SK-N-SH (cell line): ENCODE data around the gene HIVEP2. TPM values are rescaled to one million over a fixed set of nuclear protein-coding genes. Genes with fewer than 3 reads are reported as not detected.

Source experiments
- CTCF ChIA-PET: fragments of 300-600, 350-600 bp; formaldehyde crosslinking; extraction: SDS; loops from one replicate; lab custom pipeline; 2021; lab: Yijun Ruan, JAX
- POLR2A ChIA-PET: fragments of 350-600 bp; sonication (Branson Sonifier 250); formaldehyde crosslinking; extraction: SDS; loops from one replicate; lab custom pipeline; 2020; ENCODE audit warnings: antibody characterized with exemption, inconsistent platforms; lab: Yijun Ruan, JAX
- DNase-seq: peaks from one replicate; pipeline ENCODE4 v3.0.0; 2012
- H2AFZ ChIP-seq: fragments of 200-600 bp; sonication (generic); 2 replicates; pipeline ENCODE4 v1.8.1; 2016; ENCODE audit warnings: antibody characterized with exemption, mild to moderate bottlenecking, low read depth
- H3F3A ChIP-seq: fragments of 200-600 bp; sonication (generic); replicated peaks from 2 replicates; pipeline ENCODE3; 2016; ENCODE audit warnings: antibody characterized with exemption, mild to moderate bottlenecking; ENCODE audit not compliant: insufficient read depth
- H3K27ac ChIP-seq, 2 experiments: fragments of 200-500 bp in 1 of 2; fragments of 200-600 bp in 1 of 2; sonication (Bioruptor generic) in 1 of 2; sonication (generic), shearing (Covaris generic) in 1 of 2; 2 replicates each; pipeline versions ENCODE4 v1.5.1 to v1.6.1; 2014 to 2016; ENCODE audit warnings: low read depth in 2 of 2, inconsistent platforms in 1 of 2, low read length in 1 of 2, mild to moderate bottlenecking in 1 of 2, mixed read lengths in 1 of 2
- H3K27me3 ChIP-seq: fragments of 200-600 bp; sonication (generic), shearing (Covaris generic); 2 replicates; pipeline ENCODE4 v1.6.1; 2016; ENCODE audit warnings: mixed run types; ENCODE audit not compliant: insufficient read depth
- H3K36me3 ChIP-seq, 2 experiments: fragments of 200-500 bp in 1 of 2; fragments of 200-600 bp in 1 of 2; sonication (Bioruptor generic) in 1 of 2; sonication (generic) in 1 of 2; replicated peaks in 1 of 2; 2 replicates each; pipeline versions ENCODE3 to v1.5.1; 2014 to 2016; ENCODE audit warnings: low read length in 1 of 2, mild to moderate bottlenecking in 1 of 2; ENCODE audit not compliant: insufficient read depth in 2 of 2, control insufficient read depth in 1 of 2
- H3K4me1 ChIP-seq, 2 experiments: fragments of 200-500 bp in 1 of 2; fragments of 200-600 bp in 1 of 2; sonication (Bioruptor generic) in 1 of 2; sonication (generic), shearing (Covaris generic) in 1 of 2; 2 replicates each; pipeline versions ENCODE4 v1.5.1 to v1.6.1; 2014 to 2016; ENCODE audit warnings: low read depth in 1 of 2, low read length in 1 of 2, mixed run types in 1 of 2; ENCODE audit not compliant: insufficient read depth in 2 of 2, control insufficient read depth in 1 of 2
- H3K4me2 ChIP-seq: fragments of 200-600 bp; sonication (generic), shearing (Covaris generic); 2 replicates; pipeline ENCODE4 v1.6.1; 2017; ENCODE audit warnings: mixed run types
- H3K4me3 ChIP-seq, 2 experiments: fragments of 200-500 bp in 1 of 2; fragments of 200-600 bp in 1 of 2; sonication (Bioruptor generic) in 1 of 2; sonication (generic), shearing (Covaris generic) in 1 of 2; 2 replicates each; pipeline versions ENCODE4 v1.5.1 to v1.8.1; 2014 to 2016; ENCODE audit warnings: low read depth in 2 of 2, inconsistent platforms in 1 of 2, low read length in 1 of 2, mild to moderate bottlenecking in 1 of 2, mixed read lengths in 1 of 2, moderate library complexity in 1 of 2
- H3K79me2 ChIP-seq: fragments of 200-600 bp; sonication (generic); 2 replicates; pipeline ENCODE4 v1.8.1; 2017; ENCODE audit warnings: mild to moderate bottlenecking; ENCODE audit not compliant: insufficient read depth
- H3K9ac ChIP-seq: fragments of 200-600 bp; sonication (generic); 2 replicates; pipeline ENCODE4 v1.6.1; 2017; ENCODE audit warnings: mixed run types
- H3K9me2 ChIP-seq: fragments of 200-600 bp; sonication (generic); 2 replicates; pipeline ENCODE4 v1.6.1; 2017; ENCODE audit warnings: mixed run types
- H3K9me3 ChIP-seq: fragments of 200-600 bp; sonication (generic); 2 replicates; pipeline ENCODE4 v1.6.1; 2017; ENCODE audit warnings: mixed run types, mild to moderate bottlenecking, moderate library complexity
- H4K20me1 ChIP-seq: fragments of 200-600 bp; sonication (generic); 2 replicates; pipeline ENCODE4 v1.6.1; 2017; ENCODE audit warnings: mild to moderate bottlenecking, mixed run types; ENCODE audit not compliant: insufficient read depth
- CHD2 ChIP-seq: fragments of 150-350 bp; IDR thresholded peaks from 2 replicates; pipeline ENCODE4 v1.6.1; 2018; ENCODE audit warnings: low read length; ENCODE audit not compliant: partially characterized antibody
- ELF1 ChIP-seq: IDR thresholded peaks from 2 replicates; pipeline ENCODE4 v1.4.0; 2012
- EP300 ChIP-seq, 2 experiments: IDR thresholded peaks; 2 replicates each; pipeline versions ENCODE4 v1.4.0 to v1.6.1; 2012; ENCODE audit warnings: borderline replicate concordance in 1 of 2, low read depth in 1 of 2, low read length in 1 of 2
- EZH2phosphoT487 ChIP-seq: fragments of 200-600 bp; sonication (generic); IDR thresholded peaks from 2 replicates; pipeline ENCODE4 v1.6.1; 2017; ENCODE audit warnings: low read depth, mixed run types, mild to moderate bottlenecking, antibody characterized with exemption, moderate library complexity, borderline replicate concordance
- IRF3 ChIP-seq: fragments of 150-350 bp; IDR thresholded peaks from 2 replicates; pipeline ENCODE4 v1.6.1; 2016; ENCODE audit warnings: mild to moderate bottlenecking, low read depth, low read length
- JUND ChIP-seq: IDR thresholded peaks from 2 replicates; pipeline ENCODE4 v1.4.0; 2012
- MAX ChIP-seq: IDR thresholded peaks from 2 replicates; pipeline ENCODE4 v1.4.0; 2012; ENCODE audit warnings: low read depth
- MEF2A ChIP-seq: IDR thresholded peaks from 2 replicates; pipeline ENCODE4 v1.4.0; 2012; ENCODE audit warnings: low read depth, borderline replicate concordance
- MXI1 ChIP-seq: IDR thresholded peaks from 2 replicates; pipeline ENCODE4 v1.6.1; 2012; ENCODE audit warnings: mild to moderate bottlenecking, low read depth, low read length, improper control_type of control experiment
- POLR2AphosphoS5 ChIP-seq: IDR thresholded peaks from 2 replicates; pipeline ENCODE4 v1.6.1; 2012; ENCODE audit warnings: low read depth, low read length
- RAD21 ChIP-seq: IDR thresholded peaks from 2 replicates; pipeline ENCODE4 v1.6.1; 2012; ENCODE audit warnings: mild to moderate bottlenecking, low read length
- SIN3A ChIP-seq: IDR thresholded peaks from 2 replicates; pipeline ENCODE4 v1.6.1; 2012; ENCODE audit warnings: low read depth, mild to moderate bottlenecking, low read length, moderate library complexity, borderline replicate concordance
- TAF1 ChIP-seq: IDR thresholded peaks from 2 replicates; pipeline ENCODE4 v1.6.1; 2012; ENCODE audit warnings: low read depth, mild to moderate bottlenecking, low read length, moderate library complexity, borderline replicate concordance
- TCF12 ChIP-seq: IDR thresholded peaks from 2 replicates; pipeline ENCODE4 v1.4.0; 2012
- ZBTB33 ChIP-seq: IDR thresholded peaks from 2 replicates; pipeline ENCODE4 v1.4.0; 2012; ENCODE audit warnings: low read depth, borderline replicate concordance
- WGBS: methylation state at CpG from one replicate; pipeline ENCODE4 v1.1.6; 2017; ENCODE audit warnings: low lambda C conversion rate; 5-methylcytosine and 5-hydroxymethylcytosine counted together
- polyA plus RNA-seq, 3 experiments: library from polyadenylated mRNA; depleted of rRNA; stranded (reverse); fragments of >200 nt; gene quantifications; 2 replicates each; pipeline ENCODE4 v1.2.3, GENCODE V29; 2012
- TF ChIP-seq, protein P1 (sequence below): fragments of 150-350 bp; IDR thresholded peaks from 2 replicates; pipeline ENCODE4 v1.6.1; 2017; ENCODE audit warnings: antibody characterized with exemption, low read length, low read depth, borderline replicate concordance

HIVEP2 gene
- polyA plus RNA-seq, 1 of the 3 experiments (the other 2 are of a cell fraction), result 2.5 TPM

- Histone ChIP-seq H3K27ac (peak overlapping the region; percentile 96 to 98), H3K4me2 (peak overlapping the region; percentile 96), H3K4me1 (peaks cover 9 to 24% of the 10 kb centered on the region in 2 experiments; a peak in 3 of 4 replicates), H3K9me2 (no peaks in the 10 kb centered on the region), H2AFZ (peak overlapping the region; percentile 63; the same call in 1 of the 2 replicates), H3K9me3 (no peaks in the 10 kb centered on the region), H3K4me3 (peak overlapping the region; percentile 81 to 94), H3K27me3 (no peaks in the 10 kb centered on the region), H3K36me3 (no peaks in the 10 kb centered on the region), H4K20me1 (no peaks in the 10 kb centered on the region), H3F3A (peaks cover 15% of the 10 kb centered on the region), H3K79me2 (peaks cover 48% of the 10 kb centered on the region), H3K9ac (peak overlapping the region; percentile 99)
- 0 out of 2 replicates have a peak, but pooled peaks have one; percentile 1 for TF ChIP-seq SIN3A
- 0 out of 2 replicates have a peak, but pooled peaks have one; percentile 15 for TF ChIP-seq MXI1
- TF ChIP-seq MAX, result peak; percentile 25; the same call in 1 of the 2 replicates
- TF ChIP-seq ELF1, result no peak
- no peak for TF ChIP-seq EP300 (IDR thresholded peaks at IDR 0.05; ENCODE audit: borderline replicate concordance in 1 of 2, low read depth in 1 of 2, low read length in 1 of 2)
- peak; percentile 29 for TF ChIP-seq CHD2
- ChIA-PET POLR2A (interaction anchor here (1.0 to 2.4 kb wide), 4 partner anchors 19 to 243 kb away, joined by 3 to 9 read pairs (median 6); no protein-coding TSS in a partner anchor), CTCF (interaction anchor here (0.6 to 1.2 kb wide), 6 partner anchors 109 to 505 kb away, joined by 3 to 4 read pairs (median 3); partner anchors contain the start of genes ADAT2 and PEX3)
- WGBS, result 0% methylated on average over 9 of the region's 75 CpGs
- peak; percentile 74 for DNase-seq
Observed at GRCh38 chr6:142945446-142946180, 637 bp upstream of the HIVEP2 start.

DNA sequence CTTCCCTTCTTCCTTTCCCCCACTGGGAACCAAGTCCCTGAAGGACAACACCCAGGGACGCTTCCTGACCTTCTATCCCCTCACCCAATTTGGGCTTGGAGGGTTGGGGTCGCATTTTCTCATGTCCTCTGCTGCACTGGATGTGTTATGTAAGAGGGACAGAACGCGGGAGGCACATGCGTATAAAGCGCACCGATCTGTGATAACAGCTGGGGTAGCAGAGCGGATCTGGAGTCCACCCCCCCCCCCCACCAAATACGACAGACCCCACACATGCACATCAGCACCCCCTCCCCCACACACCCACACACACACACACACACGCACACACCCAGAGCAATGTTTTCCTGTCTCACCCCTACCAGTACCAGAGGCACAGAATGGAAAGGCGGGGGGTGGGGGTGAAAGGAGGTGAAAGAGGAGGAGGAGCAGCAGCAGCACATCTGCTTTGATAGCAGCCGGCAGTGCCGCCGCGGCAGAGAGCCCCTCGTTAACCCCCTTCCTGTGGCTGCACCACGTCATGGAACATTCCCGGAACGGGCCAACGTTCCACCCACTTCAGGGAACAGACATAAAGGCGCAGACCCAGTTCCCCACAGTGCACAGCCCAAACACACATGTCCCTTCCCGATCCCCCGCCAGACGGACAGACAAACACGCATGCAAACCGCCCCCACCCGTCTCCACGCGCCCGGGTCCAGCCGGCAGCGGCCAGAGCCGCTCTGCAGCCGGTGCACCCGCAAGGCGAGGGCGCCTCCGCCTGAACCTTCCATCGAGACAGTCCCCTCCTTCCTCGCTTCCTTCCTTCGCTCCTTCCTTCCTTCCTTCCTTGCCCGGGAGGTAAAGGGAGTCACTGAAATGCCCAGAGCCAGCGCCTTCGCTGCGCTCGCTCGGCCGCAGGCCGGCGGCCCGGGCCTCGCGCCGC, 590 bp downstream of the HIVEP2 start:
- Histone ChIP-seq H3K4me2 (peak overlapping the region; percentile 87), H3K79me2 (peaks cover 60% of the 10 kb centered on the region), H3K27ac (peak overlapping the region; percentile 92 to 98), H4K20me1 (no peaks in the 10 kb centered on the region), H3K9ac (peak overlapping the region; percentile 95), H2AFZ (0 out of 2 replicates have a peak overlapping the region, but pooled peaks have one; percentile 72), H3K36me3 (no peaks in the 10 kb centered on the region), H3K4me1 (peaks cover 9 to 22% of the 10 kb centered on the region in 2 experiments; a peak in 3 of 4 replicates), H3K27me3 (no peaks in the 10 kb centered on the region), H3K9me2 (no peaks in the 10 kb centered on the region), H3F3A (peaks cover 15% of the 10 kb centered on the region), H3K4me3 (peak overlapping the region; percentile 76 to 94), H3K9me3 (no peaks in the 10 kb centered on the region)
- peak; percentile 83 for DNase-seq
- under 1% methylated on average over 30 of the region's 54 CpGs for WGBS
- ChIA-PET POLR2A (interaction anchor here (1.0 to 1.2 kb wide), 3 partner anchors 18 to 242 kb away, joined by 3 to 5 read pairs (median 3); no protein-coding TSS in a partner anchor), CTCF (interaction anchor here (1.2 to 1.5 kb wide), 7 partner anchors 17 to 483 kb away, joined by 3 to 7 read pairs (median 3); no protein-coding TSS in a partner anchor)
- TF ChIP-seq MEF2A, result peak; percentile 32; the same call in 1 of the 2 replicates
- TF ChIP-seq IRF3, result no peak
- TF ChIP-seq SIN3A, result no peak
- TF ChIP-seq JUND, result no peak
- peak; percentile 48; the same call in 1 of the 2 replicates for TF ChIP-seq POLR2AphosphoS5
- no peak for TF ChIP-seq ZBTB33
- peak; percentile 55; the same call in 1 of the 2 replicates for TF ChIP-seq TAF1
- TF ChIP-seq TCF12, result peak; percentile 44
- TF ChIP-seq, protein P1, sequence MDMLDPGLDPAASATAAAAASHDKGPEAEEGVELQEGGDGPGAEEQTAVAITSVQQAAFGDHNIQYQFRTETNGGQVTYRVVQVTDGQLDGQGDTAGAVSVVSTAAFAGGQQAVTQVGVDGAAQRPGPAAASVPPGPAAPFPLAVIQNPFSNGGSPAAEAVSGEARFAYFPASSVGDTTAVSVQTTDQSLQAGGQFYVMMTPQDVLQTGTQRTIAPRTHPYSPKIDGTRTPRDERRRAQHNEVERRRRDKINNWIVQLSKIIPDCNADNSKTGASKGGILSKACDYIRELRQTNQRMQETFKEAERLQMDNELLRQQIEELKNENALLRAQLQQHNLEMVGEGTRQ, result no peak
- TF ChIP-seq CHD2, result peak; percentile 30
- TF ChIP-seq EZH2phosphoT487, result no peak
- TF ChIP-seq RAD21, result no peak
